ENCODE data around the gene SESN1.

- TF ChIP-seq CTCF (IDR thresholded peaks at IDR 0.05) (no peak), EP300 (IDR thresholded peaks at IDR 0.05) (no peak)
These were observed 5.7 kb downstream of the SESN1 start for GRCh38 chr6:109088995-109089394.

Data from tibial nerve (tissue), 4 donors.